D721Med (cell line): ENCODE measurements around the gene GALT.

ENCODE experiments used
- DNase-seq: peaks from one replicate; pipeline ENCODE4 v3.0.0; 2011; ENCODE audit warnings: low spot score; ENCODE audit not compliant: insufficient read length
- FAIRE-seq: peaks from 2 replicates; lab custom pipeline; 2011; peaks lifted over from hg19 to GRCh38; lab: Jason Lieb, UNC
- CTCF ChIP-seq: IDR thresholded peaks from 2 replicates; pipeline ENCODE4 v1.5.1; 2012; ENCODE audit warnings: mild to moderate bottlenecking, control low read depth; ENCODE audit not compliant: insufficient read depth; ENCODE audit errors: missing control alignments

The GALT gene

DNA sequence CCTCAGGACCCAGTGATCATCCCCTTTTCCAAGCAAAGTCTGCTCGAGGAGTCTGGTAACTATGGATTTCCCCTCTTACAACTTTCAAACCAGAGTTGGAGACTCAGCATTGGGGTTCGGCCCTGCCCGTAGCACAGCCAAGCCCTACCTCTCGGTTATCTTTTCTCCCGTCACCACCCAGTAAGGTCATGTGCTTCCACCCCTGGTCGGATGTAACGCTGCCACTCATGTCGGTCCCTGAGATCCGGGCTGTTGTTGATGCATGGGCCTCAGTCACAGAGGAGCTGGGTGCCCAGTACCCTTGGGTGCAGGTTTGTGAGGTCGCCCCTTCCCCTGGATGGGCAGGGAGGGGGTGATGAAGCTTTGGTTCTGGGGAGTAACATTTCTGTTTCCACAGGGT is 1.2 kb downstream of the GALT start:
- no peak for FAIRE-seq
- TF ChIP-seq CTCF: no peak
- DNase-seq: no peak

DNA sequence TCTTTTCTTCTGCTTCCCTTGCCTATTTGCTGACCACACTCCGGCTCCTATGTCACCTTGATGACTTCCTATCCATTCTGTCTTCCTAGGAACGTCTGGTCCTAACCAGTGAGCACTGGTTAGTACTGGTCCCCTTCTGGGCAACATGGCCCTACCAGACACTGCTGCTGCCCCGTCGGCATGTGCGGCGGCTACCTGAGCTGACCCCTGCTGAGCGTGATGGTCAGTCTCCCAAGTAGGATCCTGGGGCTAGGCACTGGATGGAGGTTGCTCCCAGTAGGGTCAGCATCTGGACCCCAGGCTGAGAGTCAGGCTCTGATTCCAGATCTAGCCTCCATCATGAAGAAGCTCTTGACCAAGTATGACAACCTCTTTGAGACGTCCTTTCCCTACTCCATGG is 2.2 kb downstream of the GALT start:
- DNase-seq (no peak), FAIRE-seq (no peak)
- TF ChIP-seq CTCF: no peak

DNA sequence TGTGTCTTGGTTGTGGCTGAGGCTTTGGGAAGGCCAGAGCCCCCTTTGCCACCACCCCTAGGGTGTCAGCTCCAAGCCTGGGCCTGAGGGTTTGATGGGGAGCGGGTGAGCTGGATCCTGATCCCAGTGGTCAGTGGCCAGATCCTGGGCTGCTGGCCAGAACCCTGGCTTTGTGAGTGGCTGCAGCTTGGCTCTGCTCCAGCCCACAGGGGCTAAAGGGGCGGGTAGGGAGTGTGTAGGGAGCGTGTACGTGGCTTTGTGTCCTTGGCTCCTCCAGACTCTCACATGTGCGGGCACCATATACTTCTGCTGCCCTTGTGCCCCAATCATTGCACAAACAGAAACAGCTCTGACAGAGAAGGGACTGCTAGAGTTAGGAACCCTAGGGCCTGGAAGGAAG is 4.3 kb downstream of the GALT start:
- no peak for FAIRE-seq
- TF ChIP-seq CTCF: no peak

DNA sequence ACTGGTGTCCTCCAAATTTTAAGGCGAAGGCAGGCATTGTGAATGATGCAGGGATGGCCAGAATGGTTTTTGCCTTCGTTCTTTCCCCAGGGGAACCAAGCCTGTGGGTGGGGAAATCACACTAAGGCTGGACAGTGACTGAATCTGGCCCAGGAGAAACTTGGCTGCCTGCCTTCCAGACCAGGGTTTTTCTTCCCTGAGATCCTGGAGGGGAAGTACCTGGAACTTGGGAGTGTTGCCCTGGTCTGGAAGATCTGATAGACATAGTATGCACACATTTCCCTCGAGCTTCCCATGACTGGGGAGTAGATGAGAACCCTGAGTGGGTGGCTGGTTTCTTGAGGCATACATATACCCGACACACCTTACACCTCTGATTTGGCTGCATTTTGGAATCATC is 4.8 kb downstream of the GALT start:
- DNase-seq (no peak), FAIRE-seq (no peak)
- no peak for TF ChIP-seq CTCF

More for the DNA sequence above, 4.3 kb downstream of the GALT start:
- no peak for DNase-seq

DNA sequence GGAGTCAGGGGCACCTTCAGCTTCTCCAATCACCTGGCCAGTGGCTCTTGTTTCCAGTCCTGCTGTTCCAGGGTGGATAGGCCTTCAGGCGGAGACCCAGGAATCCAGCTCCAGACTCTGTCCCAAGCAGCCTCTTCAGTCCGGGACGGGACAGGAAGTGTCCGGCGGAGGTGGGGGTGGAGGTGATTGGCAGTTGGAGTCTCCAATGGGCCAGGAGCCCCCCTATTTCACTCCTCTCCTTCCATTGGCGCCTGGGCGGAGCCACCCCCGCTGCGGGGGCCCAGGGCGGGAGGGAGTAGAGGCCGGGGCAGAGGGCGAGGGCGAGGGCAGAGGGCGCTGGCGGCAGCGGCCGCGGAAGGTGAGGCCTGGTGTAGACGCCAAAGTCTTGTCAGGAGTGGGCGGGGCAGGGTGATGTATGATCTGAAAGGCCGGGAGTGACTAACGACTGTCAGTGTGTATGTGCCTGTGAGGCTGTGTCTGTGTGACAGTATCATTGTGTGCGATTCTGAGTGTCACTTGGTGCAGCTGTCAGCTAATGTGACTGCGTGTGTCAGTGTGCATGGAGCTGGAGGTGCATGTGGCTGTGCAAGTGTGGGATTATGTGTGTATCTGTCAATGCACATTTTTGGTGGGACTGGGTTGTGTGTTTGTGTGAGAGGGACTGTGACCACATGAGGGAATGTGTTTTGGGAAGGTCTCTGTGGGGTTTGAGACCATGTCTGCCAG is 5.6 kb downstream of the GALT start, which contains the start of gene IL11RA:
TSS of gene IL11RA (plus strand) at position 310 of the 726 bp plus-strand sequence. CDS start 3,033 bp downstream, outside the sequence.
- no peak for DNase-seq
- no peak for TF ChIP-seq CTCF
- FAIRE-seq: no peak

DNA sequence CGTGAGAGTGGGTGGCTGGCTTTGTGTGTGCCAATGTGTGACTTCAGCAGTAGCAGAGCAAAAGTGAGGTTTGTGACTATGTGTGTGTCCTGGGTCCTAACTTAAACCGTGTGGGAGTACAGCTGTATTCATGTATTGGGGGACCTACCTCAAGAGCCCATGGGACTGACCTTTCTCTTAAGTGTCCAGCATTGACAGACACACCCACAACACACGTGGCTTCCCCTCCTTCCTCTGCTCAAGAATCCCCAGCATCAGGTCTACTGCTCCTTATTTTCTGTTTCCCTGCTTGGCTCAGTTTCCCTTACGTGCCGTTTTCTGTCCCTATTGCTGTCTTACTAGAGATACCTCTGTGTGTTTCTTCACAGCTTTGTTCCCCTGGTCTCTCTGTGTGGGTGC is 6.1 kb downstream of the GALT start:
- FAIRE-seq (no peak), DNase-seq (no peak)
- TF ChIP-seq CTCF: no peak
